Measurements from ENCODE around the gene MIPOL1.

The MIPOL1 gene

DNA sequence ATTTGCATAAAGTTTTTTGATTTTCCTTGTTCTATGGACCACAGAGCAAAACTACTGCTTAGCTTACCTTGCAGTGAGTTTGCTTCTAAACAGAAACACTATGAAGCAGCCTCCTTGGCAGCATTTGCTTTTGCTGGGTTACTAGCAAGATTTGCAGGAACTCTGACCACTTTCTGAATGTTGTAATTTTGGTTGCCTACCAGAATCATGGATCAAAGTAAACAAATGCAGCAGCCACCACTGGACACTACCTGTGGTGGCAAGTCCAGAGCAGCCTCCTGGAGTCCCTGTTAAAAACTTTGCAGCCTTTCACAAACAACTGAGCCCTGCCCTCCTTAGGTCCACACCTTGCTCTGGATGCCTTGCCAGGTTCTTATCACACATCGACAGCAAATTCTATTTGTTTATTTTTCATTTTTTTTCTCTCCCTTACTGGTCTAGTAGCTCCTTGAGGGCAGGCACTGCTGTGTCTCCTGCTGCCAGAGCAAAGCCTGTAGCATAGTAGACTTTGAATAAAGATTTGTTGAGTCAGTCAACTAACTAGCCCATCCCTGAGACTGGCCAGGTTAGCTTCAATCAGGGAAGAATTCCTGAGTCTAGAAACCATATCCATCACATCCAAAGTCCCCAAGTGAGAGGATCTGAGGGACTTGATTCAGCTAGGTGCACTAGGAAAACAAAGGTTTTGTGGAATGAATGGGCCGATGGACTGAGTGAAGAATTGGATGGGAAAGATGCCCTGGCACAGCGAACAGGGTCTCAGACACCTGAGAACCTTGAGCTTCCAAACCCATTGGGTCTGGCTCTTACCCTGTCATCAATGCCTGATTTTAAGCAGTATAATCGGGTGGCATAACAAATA lies 403.4 kb downstream of the MIPOL1 start:
- TF ChIP-seq, protein P1, sequence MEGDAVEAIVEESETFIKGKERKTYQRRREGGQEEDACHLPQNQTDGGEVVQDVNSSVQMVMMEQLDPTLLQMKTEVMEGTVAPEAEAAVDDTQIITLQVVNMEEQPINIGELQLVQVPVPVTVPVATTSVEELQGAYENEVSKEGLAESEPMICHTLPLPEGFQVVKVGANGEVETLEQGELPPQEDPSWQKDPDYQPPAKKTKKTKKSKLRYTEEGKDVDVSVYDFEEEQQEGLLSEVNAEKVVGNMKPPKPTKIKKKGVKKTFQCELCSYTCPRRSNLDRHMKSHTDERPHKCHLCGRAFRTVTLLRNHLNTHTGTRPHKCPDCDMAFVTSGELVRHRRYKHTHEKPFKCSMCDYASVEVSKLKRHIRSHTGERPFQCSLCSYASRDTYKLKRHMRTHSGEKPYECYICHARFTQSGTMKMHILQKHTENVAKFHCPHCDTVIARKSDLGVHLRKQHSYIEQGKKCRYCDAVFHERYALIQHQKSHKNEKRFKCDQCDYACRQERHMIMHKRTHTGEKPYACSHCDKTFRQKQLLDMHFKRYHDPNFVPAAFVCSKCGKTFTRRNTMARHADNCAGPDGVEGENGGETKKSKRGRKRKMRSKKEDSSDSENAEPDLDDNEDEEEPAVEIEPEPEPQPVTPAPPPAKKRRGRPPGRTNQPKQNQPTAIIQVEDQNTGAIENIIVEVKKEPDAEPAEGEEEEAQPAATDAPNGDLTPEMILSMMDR (IDR thresholded peaks at IDR 0.05; ENCODE audit: insufficient read depth, low read depth, low read length, missing control alignments): no peak
- no peak overlapping the region for H3K4me3 ChIP-seq (ENCODE audit: low read depth, low read length)
- DNase-seq (ENCODE audit: low read depth): no peak

DNA sequence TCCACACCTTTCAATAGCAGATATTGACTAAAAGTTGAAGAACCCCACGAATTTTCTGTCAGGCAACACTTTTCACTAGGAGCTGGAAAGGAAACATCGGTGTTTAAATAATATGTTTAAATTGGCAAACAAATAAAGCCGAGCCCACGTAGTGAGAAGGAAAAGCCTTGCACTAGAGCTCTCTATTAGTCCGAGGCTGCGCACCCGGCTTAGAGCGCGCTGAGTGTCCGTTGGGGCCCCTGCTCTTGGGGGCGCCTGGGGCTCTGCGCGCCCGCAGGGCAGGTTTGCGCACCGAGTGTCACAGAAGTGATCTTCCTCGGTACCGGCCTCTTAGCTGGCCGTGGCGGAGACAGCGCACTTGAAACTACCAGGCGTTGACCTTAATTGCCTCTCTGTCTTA lies 404.1 kb downstream of the MIPOL1 start:
- DNase-seq (ENCODE audit: low read depth): no peak
- no peak overlapping the region for H3K4me3 ChIP-seq (ENCODE audit: low read depth, low read length)
- TF ChIP-seq, protein P1 (IDR thresholded peaks at IDR 0.05; ENCODE audit: insufficient read depth, low read depth, low read length, missing control alignments): no peak
